PC-3 (cell line): ENCODE measurements around the gene ENTPD1. TPM values are rescaled to one million over a fixed set of nuclear protein-coding genes. Genes with fewer than 3 reads are reported as not detected.

ENCODE experiments used
- ATAC-seq: fragments of 200-7000 bp; cut with Tn5 transposase; 2 replicates; pipeline ENCODE4 v1.9.1; 2020; ENCODE audit warnings: mild to moderate bottlenecking, moderate library complexity
- BruUV-seq: library from RNA; stranded (reverse); fragments of 400-500 nt; replicated peaks from 2 replicates; lab custom pipeline; 2021; lab: Mats Ljungman, UMichigan
- CTCF ChIA-PET: fragments of 300-600 bp; sonication (Branson Sonifier 250); formaldehyde crosslinking; loops from one replicate; lab custom pipeline; 2022; ENCODE audit warnings: antibody characterized with exemption; lab: Charles Lee
- POLR2A ChIA-PET: fragments of 300-600 bp; sonication (Branson Sonifier 250); formaldehyde crosslinking; loops from one replicate; lab custom pipeline; 2022; ENCODE audit warnings: antibody characterized with exemption; ENCODE audit not compliant: unreplicated experiment; lab: Charles Lee
- DNase-seq: peaks from one replicate; pipeline ENCODE4 v3.0.0-alpha.2; 2015
- H2AFZ ChIP-seq: fragments of 300-600 bp; sonication (generic); 2 replicates; pipeline ENCODE4 v1.6.0; 2016; ENCODE audit warnings: antibody characterized with exemption, low read length
- H3F3A ChIP-seq: fragments of 300-600 bp; sonication (generic); one replicate; pipeline ENCODE4 v1.6.0; 2017; ENCODE audit warnings: antibody characterized with exemption, low read length, control low read depth, mild to moderate bottlenecking; ENCODE audit not compliant: unreplicated experiment
- H3K27ac ChIP-seq: fragments of 300-600 bp; sonication (generic); 2 replicates; pipeline ENCODE4 v1.5.1; 2016; ENCODE audit warnings: mild to moderate bottlenecking, low read length
- H3K27me3 ChIP-seq: fragments of 300-600 bp; sonication (generic); 2 replicates; pipeline ENCODE4 v1.6.1; 2016; ENCODE audit warnings: low read length, mixed read lengths
- H3K36me3 ChIP-seq: fragments of 300-600 bp; sonication (generic); 2 replicates; pipeline ENCODE4 v1.6.1; 2016; ENCODE audit warnings: low read depth, mixed run types, low read length, mixed read lengths
- H3K4me1 ChIP-seq: fragments of 300-600 bp; sonication (generic); 2 replicates; pipeline ENCODE4 v1.5.1; 2016; ENCODE audit warnings: low read length; ENCODE audit not compliant: insufficient read depth
- H3K4me2 ChIP-seq: fragments of 300-600 bp; sonication (generic); 2 replicates; pipeline ENCODE4 v1.6.0; 2016; ENCODE audit warnings: low read length
- H3K4me3 ChIP-seq: fragments of 300-600 bp; sonication (generic); 2 replicates; pipeline ENCODE4 v1.5.1; 2016; ENCODE audit warnings: mild to moderate bottlenecking, low read length, mixed read lengths
- H3K79me2 ChIP-seq: fragments of 300-600 bp; sonication (generic); 2 replicates; pipeline ENCODE4 v1.6.1; 2017; ENCODE audit warnings: low read length, mixed read lengths
- H3K9ac ChIP-seq: fragments of 300-600 bp; sonication (generic); 2 replicates; pipeline ENCODE4 v1.6.0; 2016; ENCODE audit warnings: mild to moderate bottlenecking, low read length
- H3K9me2 ChIP-seq: fragments of 300-600 bp; sonication (generic); replicated peaks from 2 replicates; pipeline ENCODE4 v1.6.1; 2016; ENCODE audit warnings: mixed run types, low read length, mixed read lengths
- H3K9me3 ChIP-seq: fragments of 300-600 bp; sonication (generic); 2 replicates; pipeline ENCODE4 v1.6.1; 2016; ENCODE audit warnings: low read length, mixed read lengths
- H4K20me1 ChIP-seq: fragments of 300-600 bp; sonication (generic); 2 replicates; pipeline ENCODE4 v1.6.1; 2016; ENCODE audit warnings: low read length, mixed read lengths
- EZH2 ChIP-seq: fragments of 300-600 bp; sonication (generic); IDR thresholded peaks from one replicate; pipeline ENCODE4 v1.6.1; 2017; ENCODE audit warnings: antibody characterized with exemption, mild to moderate bottlenecking, low read length; ENCODE audit not compliant: unreplicated experiment
- EZH2phosphoT487 ChIP-seq: fragments of 300-600 bp; sonication (generic); IDR thresholded peaks from 2 replicates; pipeline ENCODE4 v1.6.1; 2018; ENCODE audit warnings: mild to moderate bottlenecking, antibody characterized with exemption, low read length, borderline replicate concordance
- intact Hi-C: fragments of 100-400 bp; cut with micrococcal nuclease; formaldehyde crosslinking; loops from 2 replicates; pipeline ENCODE4 v1.9.0; 2023
- total RNA-seq: library from RNA; depleted of rRNA; stranded (reverse); fragments of >200 nt; gene quantifications from 2 replicates; pipeline ENCODE4 v1.2.3, GENCODE V29; 2014
- TF ChIP-seq, protein P1 (sequence below): fragments of 300-600 bp; sonication (generic); conservative IDR thresholded peaks from 2 replicates; pipeline ENCODE4 v1.5.1; 2017; ENCODE audit warnings: antibody characterized with exemption, low read depth, mild to moderate bottlenecking, low read length

Gene ENTPD1
- total RNA-seq, 1 experiment from 2014 or later = not detected

DNA sequence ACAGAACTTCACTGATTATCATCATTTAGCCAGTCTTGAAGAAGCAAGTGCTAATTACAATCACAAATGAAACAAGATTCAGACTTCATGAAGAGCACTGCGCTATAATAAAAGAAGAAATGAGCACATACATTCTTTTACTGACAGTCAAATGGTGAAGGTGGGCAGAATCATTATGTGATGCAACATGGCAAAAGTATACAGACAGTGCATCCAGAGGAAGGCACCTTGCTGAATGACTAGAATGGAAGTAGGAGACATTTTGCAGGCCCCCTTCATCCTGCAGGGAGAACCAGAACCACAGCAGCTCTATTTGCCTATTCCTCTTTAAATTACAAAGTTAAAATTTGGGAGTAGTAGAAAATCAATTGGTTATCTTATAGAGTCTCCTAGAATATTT, 120.8 kb downstream of the ENTPD1 start:
- Histone ChIP-seq H3K4me2 (no peak overlapping the region), H4K20me1 (no peaks in the 10 kb centered on the region), H3K9me2 (no peaks in the 10 kb centered on the region), H3F3A (no peaks in the 10 kb centered on the region), H3K36me3 (no peaks in the 10 kb centered on the region), H3K9ac (no peak overlapping the region), H3K9me3 (no peaks in the 10 kb centered on the region), H3K4me3 (no peak overlapping the region), H3K27ac (no peak overlapping the region), H3K4me1 (no peaks in the 10 kb centered on the region), H3K79me2 (no peaks in the 10 kb centered on the region), H3K27me3 (no peaks in the 10 kb centered on the region), H2AFZ (no peak overlapping the region)
- BruUV-seq = no TSS peak
- CTCF ChIA-PET = no interaction called here
- DNase-seq = no peak
- no peak for ATAC-seq
- POLR2A ChIA-PET = no interaction called here
- no peak for TF ChIP-seq EZH2phosphoT487
- TF ChIP-seq EZH2 = no peak
- TF ChIP-seq, protein P1, sequence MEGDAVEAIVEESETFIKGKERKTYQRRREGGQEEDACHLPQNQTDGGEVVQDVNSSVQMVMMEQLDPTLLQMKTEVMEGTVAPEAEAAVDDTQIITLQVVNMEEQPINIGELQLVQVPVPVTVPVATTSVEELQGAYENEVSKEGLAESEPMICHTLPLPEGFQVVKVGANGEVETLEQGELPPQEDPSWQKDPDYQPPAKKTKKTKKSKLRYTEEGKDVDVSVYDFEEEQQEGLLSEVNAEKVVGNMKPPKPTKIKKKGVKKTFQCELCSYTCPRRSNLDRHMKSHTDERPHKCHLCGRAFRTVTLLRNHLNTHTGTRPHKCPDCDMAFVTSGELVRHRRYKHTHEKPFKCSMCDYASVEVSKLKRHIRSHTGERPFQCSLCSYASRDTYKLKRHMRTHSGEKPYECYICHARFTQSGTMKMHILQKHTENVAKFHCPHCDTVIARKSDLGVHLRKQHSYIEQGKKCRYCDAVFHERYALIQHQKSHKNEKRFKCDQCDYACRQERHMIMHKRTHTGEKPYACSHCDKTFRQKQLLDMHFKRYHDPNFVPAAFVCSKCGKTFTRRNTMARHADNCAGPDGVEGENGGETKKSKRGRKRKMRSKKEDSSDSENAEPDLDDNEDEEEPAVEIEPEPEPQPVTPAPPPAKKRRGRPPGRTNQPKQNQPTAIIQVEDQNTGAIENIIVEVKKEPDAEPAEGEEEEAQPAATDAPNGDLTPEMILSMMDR = no peak
- intact Hi-C loops = no loop called here

DNA sequence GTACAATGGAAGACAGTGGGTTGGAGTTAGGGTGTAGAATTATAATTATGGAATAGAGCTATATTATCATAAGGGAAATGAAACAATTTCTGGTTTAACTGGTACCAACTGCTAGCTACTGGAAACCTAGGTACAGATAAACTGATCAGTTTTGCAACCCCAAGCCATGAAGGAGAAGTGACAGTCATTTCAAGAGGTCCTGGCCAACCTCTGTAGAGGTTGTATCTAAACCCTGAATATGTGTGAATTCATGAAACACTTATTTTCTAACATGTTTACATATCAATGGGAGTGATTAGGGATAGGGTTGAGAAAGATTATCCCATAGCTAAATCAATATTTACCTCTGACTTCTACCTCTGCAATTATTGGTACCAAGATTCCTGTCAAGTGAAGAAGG, 121.9 kb downstream of the ENTPD1 start:
- no peak overlapping the region for H3K4me2 ChIP-seq
- no peak for DNase-seq
- ChIA-PET POLR2A (no interaction called here), CTCF (no interaction called here)
- H4K20me1 ChIP-seq = no peaks in the 10 kb centered on the region
- no peaks in the 10 kb centered on the region for H3F3A ChIP-seq
- no peaks in the 10 kb centered on the region for H3K27me3 ChIP-seq
- H3K36me3 ChIP-seq = no peaks in the 10 kb centered on the region
- TF ChIP-seq EZH2 (no peak), EZH2phosphoT487 (no peak)
- TF ChIP-seq, protein P1 = no peak
- H3K27ac ChIP-seq = no peak overlapping the region
- no peaks in the 10 kb centered on the region for H3K9me3 ChIP-seq
- intact Hi-C loops = no loop called here
- H2AFZ ChIP-seq = no peak overlapping the region
- BruUV-seq = no TSS peak
- no peaks in the 10 kb centered on the region for H3K79me2 ChIP-seq
- no peaks in the 10 kb centered on the region for H3K4me1 ChIP-seq
- H3K4me3 ChIP-seq = no peak overlapping the region
- H3K9me2 ChIP-seq = no peaks in the 10 kb centered on the region
- H3K9ac ChIP-seq = no peak overlapping the region
- ATAC-seq = no peak

DNA sequence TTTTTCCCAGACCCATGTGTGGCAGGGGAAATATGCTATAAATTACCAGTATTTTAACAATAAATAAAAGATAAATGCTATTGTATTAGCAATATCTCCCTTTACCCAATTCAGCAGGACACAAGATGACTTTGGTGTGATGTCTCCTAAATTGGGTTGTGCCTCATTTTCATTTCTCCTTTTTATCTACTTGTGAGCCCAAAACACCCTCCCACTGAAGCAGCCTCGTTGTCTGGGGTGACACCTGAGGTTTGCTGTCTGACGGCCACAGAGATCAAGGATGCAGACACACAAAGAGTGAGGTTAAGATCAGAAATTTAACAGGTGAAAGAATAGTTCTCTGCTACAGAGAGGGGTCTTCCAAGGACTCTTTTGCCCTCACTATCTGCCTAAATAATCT, 124.7 kb downstream of the ENTPD1 start:
- DNase-seq = no peak
- ChIA-PET POLR2A (no interaction called here), CTCF (no interaction called here)
- ATAC-seq = no peak
- Histone ChIP-seq H3K36me3 (no peaks in the 10 kb centered on the region), H3K4me3 (no peak overlapping the region), H3K4me2 (no peak overlapping the region), H3K27me3 (no peaks in the 10 kb centered on the region), H3K9me3 (no peaks in the 10 kb centered on the region), H3K79me2 (no peaks in the 10 kb centered on the region), H3K27ac (no peak overlapping the region), H4K20me1 (no peaks in the 10 kb centered on the region), H2AFZ (no peak overlapping the region), H3K9ac (no peak overlapping the region), H3F3A (no peaks in the 10 kb centered on the region), H3K9me2 (no peaks in the 10 kb centered on the region), H3K4me1 (no peaks in the 10 kb centered on the region)
- no TSS peak for BruUV-seq
- intact Hi-C loops = no loop called here
- TF ChIP-seq EZH2phosphoT487 = no peak
- no peak for TF ChIP-seq EZH2
- TF ChIP-seq, protein P1 = no peak
